ENCODE measurements around the gene HLA-DOA.

Gene HLA-DOA

GRCh38 chr6:32977272-32977952, 32.0 kb downstream of the HLA-DOA start:
- DNase-seq (ENCODE audit: low read depth) = no peak

GRCh38 chr6:32976334-32977069, 32.9 kb downstream of the HLA-DOA start:
- DNase-seq (ENCODE audit: low read depth) = no peak

GRCh38 chr6:32975886-32976285, 33.5 kb downstream of the HLA-DOA start:
- DNase-seq (ENCODE audit: low read depth) = no peak

GRCh38 chr6:32974541-32975308, 34.7 kb downstream of the HLA-DOA start:
- no peak for DNase-seq (ENCODE audit: low read depth)

GRCh38 chr6:32974016-32974333, 35.4 kb downstream of the HLA-DOA start:
- DNase-seq (ENCODE audit: low read depth) = no peak

GRCh38 chr6:32973144-32974015, 36.0 kb downstream of the HLA-DOA start:
- peak; percentile 69 for DNase-seq (ENCODE audit: low read depth)

GRCh38 chr6:32972353-32973143, 36.8 kb downstream of the HLA-DOA start:
- DNase-seq (ENCODE audit: low read depth) = peak; percentile 42

GRCh38 chr6:32971581-32972352, 37.6 kb downstream of the HLA-DOA start:
- peak; percentile 99 for DNase-seq (ENCODE audit: low read depth)

GRCh38 chr6:32971242-32971580, 38.2 kb downstream of the HLA-DOA start:
- DNase-seq (ENCODE audit: low read depth) = no peak

GRCh38 chr6:32970413-32971241, 38.8 kb downstream of the HLA-DOA start:
- peak; percentile 41 for DNase-seq (ENCODE audit: low read depth)

GRCh38 chr6:32969685-32970412, 39.5 kb downstream of the HLA-DOA start:
- peak; percentile 39 for DNase-seq (ENCODE audit: low read depth)

- DNase-seq (ENCODE audit: low read depth) = peak; percentile 44
Measured at GRCh38 chr6:32968867-32969684, 40.3 kb downstream of the HLA-DOA start.

GRCh38 chr6:32968093-32968866, 41.1 kb downstream of the HLA-DOA start, which contains the start of gene BRD2:
Gene BRD2, plus strand, starts transcription at chr6:32968594. Its CDS starts 4,305 bp downstream, at chr6:32972899.
- DNase-seq (ENCODE audit: low read depth) = peak; percentile 94

GRCh38 chr6:32967151-32968091, 42.0 kb downstream of the HLA-DOA start:
- no peak for DNase-seq (ENCODE audit: low read depth)

- no peak for DNase-seq (ENCODE audit: low read depth)
Measured at GRCh38 chr6:32964776-32965175, 44.6 kb downstream of the HLA-DOA start.

- DNase-seq (ENCODE audit: low read depth) = no peak
Measured at GRCh38 chr6:32963866-32964265, 45.5 kb downstream of the HLA-DOA start.
